GM13977 (cell line): ENCODE data around the gene MAB21L4.

ENCODE experiments used
- DNase-seq: peaks from one replicate; pipeline ENCODE4 v3.0.0; 2012; ENCODE audit warnings: low spot score
- CTCF ChIP-seq: IDR thresholded peaks from 2 replicates; pipeline ENCODE4 v1.5.1; 2012; ENCODE audit warnings: mild to moderate bottlenecking, control low read depth; ENCODE audit not compliant: insufficient read depth; ENCODE audit errors: extremely low read depth, missing control alignments
- in situ Hi-C: fragments of 300-500 bp; cut with MboI; formaldehyde crosslinking; loops from one replicate; pipeline ENCODE4 v1.12.0; 2022; ENCODE audit warnings: low sequenced_read_pairs, low pct_unique_long_range_greater_than_20kb, mixed read lengths, inconsistent platforms; ENCODE audit not compliant: unreplicated experiment

Gene MAB21L4

DNA sequence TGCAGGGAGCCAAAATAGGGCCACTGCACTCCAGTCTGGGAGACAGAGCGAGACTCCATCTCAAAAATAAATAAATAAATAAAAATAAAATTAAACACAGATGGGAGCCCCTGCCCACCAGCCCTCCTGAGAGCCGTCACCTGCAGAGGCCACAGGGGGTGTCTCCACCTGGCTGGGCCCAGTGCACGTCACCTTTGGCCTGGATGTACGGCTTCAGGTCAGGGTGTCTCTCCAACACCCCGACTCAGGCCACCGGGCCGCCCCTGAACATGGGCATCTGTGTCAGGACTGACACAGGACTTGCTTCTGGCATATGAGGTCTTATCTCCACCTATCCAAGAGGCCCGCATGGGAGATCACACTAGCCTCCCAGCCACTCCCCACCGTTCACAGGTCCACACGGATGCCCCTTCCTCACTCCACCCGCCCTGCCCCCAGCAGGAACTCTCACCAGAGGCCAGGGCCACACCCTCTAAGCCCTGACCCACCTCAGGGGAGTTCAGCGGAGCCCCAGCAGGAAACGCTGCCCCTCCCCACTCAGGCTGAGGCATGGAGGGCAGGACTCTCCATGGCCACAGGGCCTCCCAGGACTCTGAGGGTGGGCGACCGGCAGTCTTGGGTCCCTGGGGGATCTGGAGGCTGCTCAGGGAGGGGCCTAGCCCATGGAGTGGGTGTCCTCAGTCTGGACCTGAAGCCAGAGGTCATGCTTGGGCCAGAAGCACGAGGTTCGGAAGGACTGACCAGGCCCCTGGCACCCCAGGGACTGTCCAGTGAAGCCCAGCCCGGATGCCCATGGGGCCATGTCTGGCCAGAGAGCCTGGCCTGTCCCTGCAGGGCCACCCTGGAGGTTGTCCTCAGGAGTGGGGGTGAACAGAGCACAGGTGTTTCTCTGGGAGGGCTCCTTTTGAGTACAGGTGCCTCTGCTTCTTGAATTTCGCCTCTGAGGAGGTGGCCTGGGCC is 8.5 kb upstream of the MAB21L4 start:
- in situ Hi-C loops = no loop called here

DNA sequence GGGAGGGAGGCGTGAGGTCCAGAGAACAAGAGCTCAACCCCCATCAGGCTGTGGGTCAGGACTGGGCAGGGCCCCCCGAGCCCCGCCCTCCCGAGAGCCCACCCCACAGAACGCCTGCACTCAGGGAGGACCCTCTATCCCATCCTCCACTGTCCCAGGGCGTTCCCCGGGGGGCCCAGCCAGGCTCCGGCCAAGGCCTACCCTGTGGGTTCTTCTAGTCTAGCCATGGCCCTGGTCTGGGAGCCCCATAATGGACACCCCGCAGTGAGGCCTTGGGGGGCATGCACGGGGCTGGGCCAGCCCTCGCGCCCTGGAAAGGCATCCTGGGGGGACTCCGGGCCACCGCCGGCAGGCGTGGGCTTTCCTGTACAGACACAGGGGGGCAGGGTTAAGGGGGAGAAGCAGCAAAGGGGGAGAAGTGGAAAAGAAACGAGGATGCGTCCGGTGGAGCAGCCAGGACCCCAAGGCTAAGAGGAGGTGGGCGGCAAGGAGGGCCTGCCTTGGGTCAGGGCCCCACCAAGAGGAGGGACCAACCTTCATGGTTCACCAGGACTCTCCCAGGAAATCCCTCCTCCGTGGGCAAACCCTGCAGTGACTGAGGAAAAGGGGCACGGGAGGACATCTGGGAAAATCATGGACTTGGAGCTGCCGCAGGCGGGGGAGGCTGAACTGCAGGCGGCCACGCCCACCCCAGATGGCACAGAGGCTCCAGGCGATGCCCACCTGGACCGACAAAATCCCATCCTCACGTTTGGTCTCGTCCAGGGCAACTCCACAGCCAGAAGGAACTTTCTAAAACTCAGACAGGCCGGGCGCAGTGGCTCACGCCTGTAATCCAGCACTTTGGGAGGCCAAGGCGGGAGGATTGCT is 7.5 kb upstream of the MAB21L4 start:
- no peak for TF ChIP-seq CTCF
- in situ Hi-C loops = no loop called here

More for the DNA sequence above, 8.5 kb upstream of the MAB21L4 start:
- no peak for DNase-seq
- TF ChIP-seq CTCF = no peak

GRCh38 chr2:240902615-240903041 is 6.7 kb upstream of the MAB21L4 start:
- no peak for DNase-seq
- in situ Hi-C loops = no loop called here
- no peak for TF ChIP-seq CTCF

More for the DNA sequence above, 7.5 kb upstream of the MAB21L4 start:
- no peak for DNase-seq

- no peak for DNase-seq
- in situ Hi-C loops = no loop called here
- TF ChIP-seq CTCF = no peak
These were observed 6.1 kb upstream of the MAB21L4 start for GRCh38 chr2:240901986-240902614.

DNA sequence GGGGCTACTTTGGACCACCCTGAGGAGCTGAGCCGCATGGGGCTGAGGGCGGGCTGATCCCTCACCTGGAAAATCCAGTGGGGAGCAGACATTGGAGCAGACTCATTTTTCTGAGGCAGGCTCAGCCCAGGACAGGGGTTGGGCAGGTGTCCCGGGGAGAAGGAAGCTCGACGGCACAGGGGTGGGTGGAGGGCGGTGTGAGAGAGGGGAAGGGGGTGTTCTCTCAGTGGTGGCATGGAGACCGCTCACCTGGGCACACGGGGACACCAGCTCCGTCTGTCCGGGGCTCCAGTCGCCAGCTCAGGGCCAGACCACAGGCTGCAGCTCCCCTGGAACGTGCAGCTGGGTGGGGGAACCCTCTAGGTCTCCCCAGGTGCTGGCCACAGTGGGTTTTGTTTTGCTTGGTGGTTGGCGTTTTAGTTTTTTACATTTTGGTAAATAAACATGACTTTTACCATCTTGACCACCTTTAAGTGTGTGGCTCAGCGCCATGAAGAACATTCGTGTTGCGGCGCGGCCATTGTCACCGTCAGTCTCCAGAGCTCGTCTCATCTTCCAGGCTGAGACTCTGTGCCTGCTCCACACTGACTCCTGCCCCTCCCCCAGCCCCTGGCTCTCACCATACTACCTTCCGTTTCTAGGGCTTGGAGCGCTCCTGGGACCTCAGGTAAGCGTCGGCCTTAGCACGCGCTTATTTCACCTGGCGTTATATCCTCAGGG is 4.3 kb upstream of the MAB21L4 start:
- TF ChIP-seq CTCF = no peak
- in situ Hi-C loops = no loop called here

DNA sequence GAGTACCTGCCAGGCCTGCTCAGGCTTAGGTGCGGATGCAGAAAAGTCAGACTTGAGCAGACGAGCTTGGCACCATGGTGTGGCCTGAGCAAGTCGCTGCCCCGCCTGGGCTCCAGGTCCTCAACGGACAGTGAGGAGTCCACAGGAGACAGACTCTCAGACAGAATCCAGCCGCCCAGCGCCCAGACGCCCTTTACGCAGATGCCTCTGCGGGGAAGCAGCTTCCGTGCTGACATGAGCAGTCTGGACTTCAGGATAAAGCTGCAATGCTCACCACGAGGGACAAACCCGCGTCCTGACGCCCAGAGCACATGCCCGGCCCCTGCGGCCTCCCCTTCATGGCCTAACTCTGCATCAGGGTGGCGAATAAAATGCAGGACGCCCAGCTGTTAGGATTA is 3.5 kb upstream of the MAB21L4 start:
- in situ Hi-C loops = no loop called here
- no peak for TF ChIP-seq CTCF
- no peak for DNase-seq

More for the DNA sequence above, 4.3 kb upstream of the MAB21L4 start:
- no peak for DNase-seq
